Measurements from ENCODE around the gene MDM4.

- TF ChIP-seq POLR2A (IDR thresholded peaks at IDR 0.05): no peak
- TF ChIP-seq CTCF (IDR thresholded peaks at IDR 0.05 in 4 of 5, conservative IDR thresholded peaks at IDR 0.05 in 1 of 5): no peak
These were observed 50.9 kb downstream of the MDM4 start for GRCh38 chr1:204567071-204567470.

All from gastrocnemius medialis (tissue), 4 donors.